CD4-positive, alpha-beta T cell (primary cell): ENCODE measurements around the gene COL6A2. TPM values are rescaled to one million over a fixed set of nuclear protein-coding genes. Genes with fewer than 3 reads are reported as not detected.
A peak's percentile ranks its signal among the peaks of the same experiment; 100 is the strongest.
"Not testable (repeated sequence)": the region's sequence is repeated elsewhere in the genome, so short reads cannot be mapped to it uniquely, and the experiment has no call there.

Source experiments
- ATAC-seq: fragments of 200-7000 bp; cut with Tn5 transposase; one replicate; pipeline ENCODE4 v1.10.0; 2022; ENCODE audit warnings: mild to moderate bottlenecking; ENCODE audit not compliant: poor library complexity
- CTCF ChIA-PET: fragments of 350-600 bp; sonication (Branson Sonifier 250); formaldehyde crosslinking; loops from one replicate; lab custom pipeline; 2021; ENCODE audit warnings: antibody characterized with exemption, inconsistent platforms; lab: Charles Lee
- POLR2A ChIA-PET: fragments of 350-600 bp; sonication (Branson Sonifier 250); formaldehyde crosslinking; loops from one replicate; lab custom pipeline; 2021; ENCODE audit warnings: antibody characterized with exemption, inconsistent platforms; lab: Charles Lee
- DNase-seq, 14 experiments: peaks; one replicate each; pipeline ENCODE4 v3.0.0-alpha.2; 2013 to 2020; ENCODE audit warnings: mixed read lengths in 2 of 14
- H3K27ac ChIP-seq, 2 donors: one replicate each; pipeline versions ENCODE4 v1.5.1 to v1.7.0; 2013; ENCODE audit warnings: low read length in 2 of 2, low read depth in 1 of 2, mild to moderate bottlenecking in 1 of 2
- H3K27me3 ChIP-seq, 2 experiments: 1 replicate in 1 of 2; 2 replicates in 1 of 2; pipeline versions ENCODE4 v1.6.1 to v1.7.0; 2013; ENCODE audit warnings: low read length in 2 of 2, control low read depth in 1 of 2, mild to moderate bottlenecking in 1 of 2, moderate library complexity in 1 of 2; ENCODE audit not compliant: insufficient read depth in 2 of 2, control insufficient read depth in 1 of 2
- H3K36me3 ChIP-seq: one replicate; pipeline ENCODE4 v1.6.1; 2013; ENCODE audit warnings: low read length, control low read depth; ENCODE audit not compliant: insufficient read depth
- H3K4me1 ChIP-seq: one replicate; pipeline ENCODE4 v1.6.1; 2013; ENCODE audit warnings: low read length, control low read depth; ENCODE audit not compliant: insufficient read depth
- H3K4me3 ChIP-seq: one replicate; pipeline ENCODE4 v1.5.1; 2013; ENCODE audit warnings: mild to moderate bottlenecking, low read length, moderate library complexity
- H3K9me3 ChIP-seq, 2 experiments: 1 replicate in 1 of 2; 2 replicates in 1 of 2; pipeline versions ENCODE4 v1.6.1 to v1.7.0; 2013; ENCODE audit warnings: low read length in 2 of 2, mild to moderate bottlenecking in 2 of 2, control low read depth in 1 of 2, moderate library complexity in 1 of 2; ENCODE audit not compliant: control insufficient read depth in 1 of 2, insufficient read depth in 1 of 2
- H3K27ac Mint-ChIP-seq: one replicate; pipeline ENCODE4 v1.8.0; 2020; ENCODE audit warnings: mixed read lengths
- H3K27me3 Mint-ChIP-seq: one replicate; pipeline ENCODE4 v1.8.0; 2021; ENCODE audit warnings: mixed read lengths
- H3K36me3 Mint-ChIP-seq: one replicate; pipeline ENCODE4 v1.8.0; 2021; ENCODE audit warnings: low read depth, mixed read lengths
- H3K4me1 Mint-ChIP-seq: one replicate; pipeline ENCODE4 v1.8.0; 2021; ENCODE audit warnings: low read depth, mixed read lengths
- H3K4me3 Mint-ChIP-seq: one replicate; pipeline ENCODE4 v1.8.0; 2020; ENCODE audit warnings: mild to moderate bottlenecking, mixed read lengths
- H3K9me3 Mint-ChIP-seq: one replicate; pipeline ENCODE4 v1.8.0; 2020; ENCODE audit warnings: mixed read lengths
- CTCF ChIP-seq: fragments of 200-600 bp; IDR thresholded peaks from one replicate; pipeline ENCODE4 v1.8.0; 2022; ENCODE audit warnings: antibody characterized with exemption, mild to moderate bottlenecking
- intact Hi-C, 2 experiments: fragments of 100-400 bp; cut with DNase I in 1 of 2; cut with micrococcal nuclease in 1 of 2; formaldehyde crosslinking; loops; one replicate each; pipeline versions ENCODE4 v1.15.1 to v1.9.0; 2023 to 2025; cut with DNase I, micrococcal nuclease
- total RNA-seq, 174 experiments: library from RNA in 2 of 174; stranded (reverse) in 2 of 174; gene quantifications; one replicate each; pipeline ENCODE4 v1.2.3 and lab custom pipeline; 2021 to 2026

The COL6A2 gene
- total RNA-seq, 2 experiments from 2014 or later: 24.1 to 26.4 TPM

DNA sequence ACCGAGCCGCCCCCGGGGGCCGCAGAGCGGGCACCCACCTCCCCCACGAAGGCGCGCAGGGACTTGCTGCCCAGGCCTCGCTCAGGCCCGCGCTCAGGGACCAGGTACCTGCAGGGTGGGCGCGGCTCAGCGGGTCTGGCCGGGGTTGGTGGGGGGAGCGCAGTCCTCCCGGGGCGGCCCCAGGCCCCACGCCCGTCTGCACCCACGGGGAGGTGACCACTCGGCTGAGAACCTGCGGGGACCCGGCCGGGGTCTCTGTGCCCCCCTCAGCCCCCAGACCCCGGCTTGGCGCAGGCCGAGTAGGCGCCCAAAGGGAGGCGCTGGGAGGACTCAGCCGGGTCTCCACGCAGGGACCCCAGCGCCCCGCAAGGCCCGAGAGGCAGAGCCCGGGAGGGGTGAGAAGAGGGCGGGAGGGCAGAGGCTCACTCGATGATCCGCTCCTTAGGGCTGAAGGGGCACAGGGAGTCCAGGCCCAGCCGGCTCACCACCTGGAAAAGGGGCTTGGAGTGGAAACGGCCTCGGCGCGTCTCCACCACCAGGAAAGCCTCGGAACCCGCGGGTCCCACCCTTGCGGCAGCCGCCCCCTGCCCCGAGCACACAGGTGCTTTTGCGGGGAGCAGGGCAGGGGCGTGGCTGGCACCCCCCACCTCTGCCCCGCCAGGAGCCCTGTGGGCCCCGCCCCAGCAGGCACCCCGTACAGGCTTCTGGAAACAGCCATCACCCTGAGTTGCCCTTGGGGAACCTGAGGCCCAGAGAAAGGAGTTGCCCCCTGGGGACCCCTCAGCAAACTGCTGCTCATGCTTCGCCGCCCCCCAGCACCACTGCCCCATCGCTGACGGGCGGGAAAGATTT lies 48.2 kb downstream of the COL6A2 start:
- ATAC-seq (no peak), DNase-seq (no peak)
- no peaks in the 10 kb centered on the region for H3K27me3 ChIP-seq
- intact Hi-C loops: loop anchor here (2.0 to 10.0 kb wide), 3 partner anchors 139 to 176 kb away; partner anchors contain the start of genes MCM3AP (in 2 of the 2), C21orf58 (in 1 of the 2), PCNT (in 1 of the 2) and YBEY (in 1 of the 2)
- CTCF ChIA-PET: no interaction called here
- Mint-ChIP-seq H3K27ac (no peak overlapping the region), H3K27me3 (no peaks in the 10 kb centered on the region), H3K4me3 (no peak overlapping the region), H3K4me1 (peaks cover 8% of the 10 kb centered on the region), H3K36me3 (no peaks in the 10 kb centered on the region), H3K9me3 (no peaks in the 10 kb centered on the region)
- no peak for TF ChIP-seq CTCF
- H3K4me1 ChIP-seq: peaks cover 12% of the 10 kb centered on the region
- POLR2A ChIA-PET: no interaction called here
- H3K9me3 ChIP-seq: peaks cover 0 to 5% of the 10 kb centered on the region in 2 experiments
- no peaks in the 10 kb centered on the region for H3K36me3 ChIP-seq
- H3K4me3 ChIP-seq: no peak overlapping the region
- no peak overlapping the region for H3K27ac ChIP-seq

GRCh38 chr21:46146856-46147255 lies 48.9 kb downstream of the COL6A2 start:
- intact Hi-C loops: loop anchor here (2.0 to 10.0 kb wide), 3 partner anchors 138 to 175 kb away; partner anchors contain the start of genes MCM3AP (in 2 of the 2), C21orf58 (in 1 of the 2), PCNT (in 1 of the 2) and YBEY (in 1 of the 2)
- Mint-ChIP-seq H3K4me3 (no peak overlapping the region), H3K27ac (no peak overlapping the region), H3K4me1 (peaks cover 8% of the 10 kb centered on the region), H3K9me3 (no peaks in the 10 kb centered on the region), H3K36me3 (no peaks in the 10 kb centered on the region), H3K27me3 (no peaks in the 10 kb centered on the region)
- no peak for TF ChIP-seq CTCF
- H3K27me3 ChIP-seq: no peaks in the 10 kb centered on the region
- no peak overlapping the region for H3K4me3 ChIP-seq
- ATAC-seq: no peak
- no peak for DNase-seq
- H3K9me3 ChIP-seq: peaks cover 0 to 5% of the 10 kb centered on the region in 2 experiments
- H3K27ac ChIP-seq: no peak overlapping the region
- ChIA-PET POLR2A (no interaction called here), CTCF (no interaction called here)
- peaks cover 12% of the 10 kb centered on the region for H3K4me1 ChIP-seq
- H3K36me3 ChIP-seq: no peaks in the 10 kb centered on the region

- not testable (repeated sequence) for ATAC-seq, H3K27me3 Mint-ChIP-seq
These were observed 49.5 kb downstream of the COL6A2 start for GRCh38 chr21:46147429-46147828.

More at GRCh38 chr21:46147429-46147828, 49.5 kb downstream of the COL6A2 start:
- H3K4me1 Mint-ChIP-seq, H3K36me3 ChIP-seq, H3K27ac Mint-ChIP-seq, H3K27me3 ChIP-seq, H3K4me3 ChIP-seq, H3K27ac ChIP-seq, CTCF ChIA-PET, H3K4me3 Mint-ChIP-seq, H3K9me3 Mint-ChIP-seq, H3K9me3 ChIP-seq, H3K36me3 Mint-ChIP-seq, POLR2A ChIA-PET: not testable (repeated sequence)
- peak in 13 of 14 experiments; percentile 28 to 68 (median 44) for DNase-seq
- intact Hi-C loops: loop anchor here (2.0 to 10.0 kb wide), 3 partner anchors 137 to 175 kb away; partner anchors contain the start of genes MCM3AP (in 2 of the 2), C21orf58 (in 1 of the 2), PCNT (in 1 of the 2) and YBEY (in 1 of the 2)
- peaks cover 12% of the 10 kb centered on the region for H3K4me1 ChIP-seq
